ENCODE measurements around the gene NTRK2.

Gene NTRK2

GRCh38 chr9:85054017-85054416 is 384.5 kb downstream of the NTRK2 start (continued):
- no peak for TF ChIP-seq BACH2 (CRISPR knock-in tag; IDR thresholded peaks at IDR 0.05; ENCODE audit: borderline replicate concordance)
- no peak for TF ChIP-seq GLIS3 (CRISPR knock-in tag; IDR thresholded peaks at IDR 0.05)
- TF ChIP-seq TCF4 (CRISPR knock-in tag; IDR thresholded peaks at IDR 0.05; ENCODE audit: borderline replicate concordance) = no peak
- TF ChIP-seq, protein P1, sequence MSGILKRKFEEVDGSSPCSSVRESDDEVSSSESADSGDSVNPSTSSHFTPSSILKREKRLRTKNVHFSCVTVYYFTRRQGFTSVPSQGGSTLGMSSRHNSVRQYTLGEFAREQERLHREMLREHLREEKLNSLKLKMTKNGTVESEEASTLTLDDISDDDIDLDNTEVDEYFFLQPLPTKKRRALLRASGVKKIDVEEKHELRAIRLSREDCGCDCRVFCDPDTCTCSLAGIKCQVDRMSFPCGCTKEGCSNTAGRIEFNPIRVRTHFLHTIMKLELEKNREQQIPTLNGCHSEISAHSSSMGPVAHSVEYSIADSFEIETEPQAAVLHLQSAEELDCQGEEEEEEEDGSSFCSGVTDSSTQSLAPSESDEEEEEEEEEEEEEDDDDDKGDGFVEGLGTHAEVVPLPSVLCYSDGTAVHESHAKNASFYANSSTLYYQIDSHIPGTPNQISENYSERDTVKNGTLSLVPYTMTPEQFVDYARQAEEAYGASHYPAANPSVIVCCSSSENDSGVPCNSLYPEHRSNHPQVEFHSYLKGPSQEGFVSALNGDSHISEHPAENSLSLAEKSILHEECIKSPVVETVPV (CRISPR knock-in tag; IDR thresholded peaks at IDR 0.05) = no peak
- TF ChIP-seq ESRRG (CRISPR knock-in tag; IDR thresholded peaks at IDR 0.05) = no peak
- TF ChIP-seq ZC3H10 (CRISPR knock-in tag; IDR thresholded peaks at IDR 0.05) = no peak

- ATAC-seq = no peak
- TF ChIP-seq BACH2 (CRISPR knock-in tag; IDR thresholded peaks at IDR 0.05; ENCODE audit: borderline replicate concordance) (no peak), SNAI2 (CRISPR knock-in tag; IDR thresholded peaks at IDR 0.05) (no peak), ARNTL (CRISPR knock-in tag; IDR thresholded peaks at IDR 0.05; ENCODE audit: borderline replicate concordance, low read depth) (no peak), ZNF70 (CRISPR knock-in tag; IDR thresholded peaks at IDR 0.05) (no peak), ZFP30 (CRISPR knock-in tag; IDR thresholded peaks at IDR 0.05) (no peak), ZNF8 (CRISPR knock-in tag; IDR thresholded peaks at IDR 0.05) (no peak), ISL1 (CRISPR knock-in tag; IDR thresholded peaks at IDR 0.05) (no peak), ESRRG (CRISPR knock-in tag; IDR thresholded peaks at IDR 0.05) (no peak), GLIS3 (CRISPR knock-in tag; IDR thresholded peaks at IDR 0.05) (no peak), ZNF565 (CRISPR knock-in tag; conservative IDR thresholded peaks at IDR 0.05; ENCODE audit: low read depth) (no peak), RARB (CRISPR knock-in tag; IDR thresholded peaks at IDR 0.05) (no peak), OSR1 (CRISPR knock-in tag; IDR thresholded peaks at IDR 0.05) (no peak)
- TF ChIP-seq, protein P1 (CRISPR knock-in tag; IDR thresholded peaks at IDR 0.05) = no peak
- TF ChIP-seq, protein P2, sequence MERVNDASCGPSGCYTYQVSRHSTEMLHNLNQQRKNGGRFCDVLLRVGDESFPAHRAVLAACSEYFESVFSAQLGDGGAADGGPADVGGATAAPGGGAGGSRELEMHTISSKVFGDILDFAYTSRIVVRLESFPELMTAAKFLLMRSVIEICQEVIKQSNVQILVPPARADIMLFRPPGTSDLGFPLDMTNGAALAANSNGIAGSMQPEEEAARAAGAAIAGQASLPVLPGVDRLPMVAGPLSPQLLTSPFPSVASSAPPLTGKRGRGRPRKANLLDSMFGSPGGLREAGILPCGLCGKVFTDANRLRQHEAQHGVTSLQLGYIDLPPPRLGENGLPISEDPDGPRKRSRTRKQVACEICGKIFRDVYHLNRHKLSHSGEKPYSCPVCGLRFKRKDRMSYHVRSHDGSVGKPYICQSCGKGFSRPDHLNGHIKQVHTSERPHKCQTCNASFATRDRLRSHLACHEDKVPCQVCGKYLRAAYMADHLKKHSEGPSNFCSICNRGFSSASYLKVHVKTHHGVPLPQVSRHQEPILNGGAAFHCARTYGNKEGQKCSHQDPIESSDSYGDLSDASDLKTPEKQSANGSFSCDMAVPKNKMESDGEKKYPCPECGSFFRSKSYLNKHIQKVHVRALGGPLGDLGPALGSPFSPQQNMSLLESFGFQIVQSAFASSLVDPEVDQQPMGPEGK (CRISPR knock-in tag; IDR thresholded peaks at IDR 0.05; ENCODE audit: borderline replicate concordance) = no peak
These were observed 386.1 kb downstream of the NTRK2 start for GRCh38 chr9:85055506-85056202.

GRCh38 chr9:85056203-85056572 is 386.7 kb downstream of the NTRK2 start:
- ATAC-seq = no peak
- no peak for TF ChIP-seq ZNF8 (CRISPR knock-in tag; IDR thresholded peaks at IDR 0.05)
- TF ChIP-seq SNAI2 (CRISPR knock-in tag; IDR thresholded peaks at IDR 0.05) = no peak
- TF ChIP-seq, protein P3, sequence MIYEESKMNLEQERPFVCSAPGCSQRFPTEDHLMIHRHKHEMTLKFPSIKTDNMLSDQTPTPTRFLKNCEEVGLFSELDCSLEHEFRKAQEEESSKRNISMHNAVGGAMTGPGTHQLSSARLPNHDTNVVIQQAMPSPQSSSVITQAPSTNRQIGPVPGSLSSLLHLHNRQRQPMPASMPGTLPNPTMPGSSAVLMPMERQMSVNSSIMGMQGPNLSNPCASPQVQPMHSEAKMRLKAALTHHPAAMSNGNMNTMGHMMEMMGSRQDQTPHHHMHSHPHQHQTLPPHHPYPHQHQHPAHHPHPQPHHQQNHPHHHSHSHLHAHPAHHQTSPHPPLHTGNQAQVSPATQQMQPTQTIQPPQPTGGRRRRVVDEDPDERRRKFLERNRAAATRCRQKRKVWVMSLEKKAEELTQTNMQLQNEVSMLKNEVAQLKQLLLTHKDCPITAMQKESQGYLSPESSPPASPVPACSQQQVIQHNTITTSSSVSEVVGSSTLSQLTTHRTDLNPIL (CRISPR knock-in tag; IDR thresholded peaks at IDR 0.05; ENCODE audit: low read depth) = no peak
- TF ChIP-seq PPARA (CRISPR knock-in tag; IDR thresholded peaks at IDR 0.05; ENCODE audit: borderline replicate concordance) = no peak
- TF ChIP-seq, protein P4, sequence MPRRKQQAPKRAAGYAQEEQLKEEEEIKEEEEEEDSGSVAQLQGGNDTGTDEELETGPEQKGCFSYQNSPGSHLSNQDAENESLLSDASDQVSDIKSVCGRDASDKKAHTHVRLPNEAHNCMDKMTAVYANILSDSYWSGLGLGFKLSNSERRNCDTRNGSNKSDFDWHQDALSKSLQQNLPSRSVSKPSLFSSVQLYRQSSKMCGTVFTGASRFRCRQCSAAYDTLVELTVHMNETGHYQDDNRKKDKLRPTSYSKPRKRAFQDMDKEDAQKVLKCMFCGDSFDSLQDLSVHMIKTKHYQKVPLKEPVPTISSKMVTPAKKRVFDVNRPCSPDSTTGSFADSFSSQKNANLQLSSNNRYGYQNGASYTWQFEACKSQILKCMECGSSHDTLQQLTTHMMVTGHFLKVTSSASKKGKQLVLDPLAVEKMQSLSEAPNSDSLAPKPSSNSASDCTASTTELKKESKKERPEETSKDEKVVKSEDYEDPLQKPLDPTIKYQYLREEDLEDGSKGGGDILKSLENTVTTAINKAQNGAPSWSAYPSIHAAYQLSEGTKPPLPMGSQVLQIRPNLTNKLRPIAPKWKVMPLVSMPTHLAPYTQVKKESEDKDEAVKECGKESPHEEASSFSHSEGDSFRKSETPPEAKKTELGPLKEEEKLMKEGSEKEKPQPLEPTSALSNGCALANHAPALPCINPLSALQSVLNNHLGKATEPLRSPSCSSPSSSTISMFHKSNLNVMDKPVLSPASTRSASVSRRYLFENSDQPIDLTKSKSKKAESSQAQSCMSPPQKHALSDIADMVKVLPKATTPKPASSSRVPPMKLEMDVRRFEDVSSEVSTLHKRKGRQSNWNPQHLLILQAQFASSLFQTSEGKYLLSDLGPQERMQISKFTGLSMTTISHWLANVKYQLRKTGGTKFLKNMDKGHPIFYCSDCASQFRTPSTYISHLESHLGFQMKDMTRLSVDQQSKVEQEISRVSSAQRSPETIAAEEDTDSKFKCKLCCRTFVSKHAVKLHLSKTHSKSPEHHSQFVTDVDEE (CRISPR knock-in tag; IDR thresholded peaks at IDR 0.05) = no peak
- TF ChIP-seq BACH2 (CRISPR knock-in tag; IDR thresholded peaks at IDR 0.05; ENCODE audit: borderline replicate concordance) = no peak
- no peak for TF ChIP-seq ZFP3 (CRISPR knock-in tag; IDR thresholded peaks at IDR 0.05)
- no peak for TF ChIP-seq RARB (CRISPR knock-in tag; IDR thresholded peaks at IDR 0.05)
- no peak for TF ChIP-seq ZC3H10 (CRISPR knock-in tag; IDR thresholded peaks at IDR 0.05)
- no peak for TF ChIP-seq POU6F1 (CRISPR knock-in tag; IDR thresholded peaks at IDR 0.05; ENCODE audit: borderline replicate concordance, low read depth)
- no peak for TF ChIP-seq CSDC2 (CRISPR knock-in tag; IDR thresholded peaks at IDR 0.05)
- TF ChIP-seq TOX (CRISPR knock-in tag; IDR thresholded peaks at IDR 0.05; ENCODE audit: borderline replicate concordance) = no peak
